Neural cell (in vitro differentiated cells): ENCODE results near the gene TIGD7.

Experiments used
- POLR2AphosphoS5 ChIP-seq: IDR thresholded peaks from 2 replicates; pipeline ENCODE4 v1.6.1; 2012
- TAF1 ChIP-seq: IDR thresholded peaks from 2 replicates; pipeline ENCODE4 v1.6.1; 2012; ENCODE audit warnings: low read depth
- TF ChIP-seq, protein P1 (sequence below): fragments of 450-650 bp; IDR thresholded peaks from 2 replicates; pipeline ENCODE4 v1.5.1; 2014; ENCODE audit warnings: antibody characterized with exemption, mild to moderate bottlenecking, moderate library complexity; ENCODE audit not compliant: poor library complexity, severe bottlenecking
- TF ChIP-seq, protein P2 (sequence below): IDR thresholded peaks from 2 replicates; pipeline ENCODE4 v1.6.1; 2012; ENCODE audit warnings: borderline replicate concordance

DNA sequence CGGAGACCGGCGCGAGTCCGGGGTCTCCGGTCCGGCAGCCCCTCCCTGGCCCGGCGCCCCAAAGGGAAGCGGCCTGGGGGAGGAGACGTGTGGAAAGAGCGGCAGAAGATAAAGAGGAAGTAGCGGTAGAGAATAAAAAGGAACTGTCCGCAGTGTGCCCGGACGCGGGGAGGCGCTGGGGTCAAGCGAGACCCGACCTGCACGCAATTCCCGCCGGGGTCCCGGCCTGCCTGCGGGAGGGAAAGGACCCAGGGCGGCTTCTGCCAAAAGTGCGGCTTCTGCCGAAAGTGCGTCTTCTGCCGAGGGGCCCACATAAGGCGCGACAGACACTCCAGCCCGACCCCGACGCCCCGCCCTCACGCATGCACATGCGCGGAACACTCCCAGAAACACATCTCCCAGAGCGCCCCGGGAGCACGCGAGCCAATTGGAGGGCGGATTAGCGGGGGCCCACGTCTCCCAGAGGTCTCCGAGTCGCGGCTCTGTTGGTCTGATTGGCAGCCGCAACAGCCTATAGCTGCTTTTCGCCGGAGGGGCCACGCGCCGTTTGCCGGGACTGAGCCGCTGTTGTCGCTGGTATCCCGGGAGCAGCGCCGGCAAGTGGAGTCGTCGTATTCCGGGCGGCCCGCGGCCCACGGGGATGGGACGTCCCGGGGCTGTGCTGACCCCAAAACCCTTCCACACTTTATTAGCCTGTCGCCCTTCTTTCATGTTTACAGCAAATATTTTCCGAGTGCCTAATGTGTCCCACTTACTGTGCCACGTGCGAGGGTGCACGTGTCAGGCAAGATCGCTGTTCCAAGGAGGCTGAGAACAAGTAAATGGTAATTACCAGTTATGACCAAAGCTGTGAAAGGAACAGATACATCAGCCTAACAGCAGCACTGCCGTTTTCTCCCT is 40.8 kb downstream of the TIGD7 start:
- TF ChIP-seq, protein P1, sequence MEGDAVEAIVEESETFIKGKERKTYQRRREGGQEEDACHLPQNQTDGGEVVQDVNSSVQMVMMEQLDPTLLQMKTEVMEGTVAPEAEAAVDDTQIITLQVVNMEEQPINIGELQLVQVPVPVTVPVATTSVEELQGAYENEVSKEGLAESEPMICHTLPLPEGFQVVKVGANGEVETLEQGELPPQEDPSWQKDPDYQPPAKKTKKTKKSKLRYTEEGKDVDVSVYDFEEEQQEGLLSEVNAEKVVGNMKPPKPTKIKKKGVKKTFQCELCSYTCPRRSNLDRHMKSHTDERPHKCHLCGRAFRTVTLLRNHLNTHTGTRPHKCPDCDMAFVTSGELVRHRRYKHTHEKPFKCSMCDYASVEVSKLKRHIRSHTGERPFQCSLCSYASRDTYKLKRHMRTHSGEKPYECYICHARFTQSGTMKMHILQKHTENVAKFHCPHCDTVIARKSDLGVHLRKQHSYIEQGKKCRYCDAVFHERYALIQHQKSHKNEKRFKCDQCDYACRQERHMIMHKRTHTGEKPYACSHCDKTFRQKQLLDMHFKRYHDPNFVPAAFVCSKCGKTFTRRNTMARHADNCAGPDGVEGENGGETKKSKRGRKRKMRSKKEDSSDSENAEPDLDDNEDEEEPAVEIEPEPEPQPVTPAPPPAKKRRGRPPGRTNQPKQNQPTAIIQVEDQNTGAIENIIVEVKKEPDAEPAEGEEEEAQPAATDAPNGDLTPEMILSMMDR = peak; percentile 50
- TF ChIP-seq, protein P2, sequence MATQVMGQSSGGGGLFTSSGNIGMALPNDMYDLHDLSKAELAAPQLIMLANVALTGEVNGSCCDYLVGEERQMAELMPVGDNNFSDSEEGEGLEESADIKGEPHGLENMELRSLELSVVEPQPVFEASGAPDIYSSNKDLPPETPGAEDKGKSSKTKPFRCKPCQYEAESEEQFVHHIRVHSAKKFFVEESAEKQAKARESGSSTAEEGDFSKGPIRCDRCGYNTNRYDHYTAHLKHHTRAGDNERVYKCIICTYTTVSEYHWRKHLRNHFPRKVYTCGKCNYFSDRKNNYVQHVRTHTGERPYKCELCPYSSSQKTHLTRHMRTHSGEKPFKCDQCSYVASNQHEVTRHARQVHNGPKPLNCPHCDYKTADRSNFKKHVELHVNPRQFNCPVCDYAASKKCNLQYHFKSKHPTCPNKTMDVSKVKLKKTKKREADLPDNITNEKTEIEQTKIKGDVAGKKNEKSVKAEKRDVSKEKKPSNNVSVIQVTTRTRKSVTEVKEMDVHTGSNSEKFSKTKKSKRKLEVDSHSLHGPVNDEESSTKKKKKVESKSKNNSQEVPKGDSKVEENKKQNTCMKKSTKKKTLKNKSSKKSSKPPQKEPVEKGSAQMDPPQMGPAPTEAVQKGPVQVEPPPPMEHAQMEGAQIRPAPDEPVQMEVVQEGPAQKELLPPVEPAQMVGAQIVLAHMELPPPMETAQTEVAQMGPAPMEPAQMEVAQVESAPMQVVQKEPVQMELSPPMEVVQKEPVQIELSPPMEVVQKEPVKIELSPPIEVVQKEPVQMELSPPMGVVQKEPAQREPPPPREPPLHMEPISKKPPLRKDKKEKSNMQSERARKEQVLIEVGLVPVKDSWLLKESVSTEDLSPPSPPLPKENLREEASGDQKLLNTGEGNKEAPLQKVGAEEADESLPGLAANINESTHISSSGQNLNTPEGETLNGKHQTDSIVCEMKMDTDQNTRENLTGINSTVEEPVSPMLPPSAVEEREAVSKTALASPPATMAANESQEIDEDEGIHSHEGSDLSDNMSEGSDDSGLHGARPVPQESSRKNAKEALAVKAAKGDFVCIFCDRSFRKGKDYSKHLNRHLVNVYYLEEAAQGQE = no peak
- TF ChIP-seq POLR2AphosphoS5 (peak; percentile 65), TAF1 (no peak)
